ENCODE measurements around the gene PCID2. TPM values are rescaled to one million over a fixed set of nuclear protein-coding genes. Genes with fewer than 3 reads are reported as not detected.
"Not testable (repeated sequence)": the region's sequence is repeated elsewhere in the genome, so short reads cannot be mapped to it uniquely, and the experiment has no call there.

PCID2 gene
- total and polyA plus RNA-seq, 2 donors: 39.9 to 70.4 TPM

GRCh38 chr13:113172419-113172926 lies 36.0 kb downstream of the PCID2 start:
- H3K4me3 ChIP-seq (ENCODE audit: low read depth, low read length): no peak overlapping the region
- DNase-seq (ENCODE audit: extremely low spot score): no peak
- WGBS: 93% methylated on average over 13 of the region's 13 CpGs
- no peaks in the 10 kb centered on the region for H3K4me1 ChIP-seq (ENCODE audit: insufficient read depth)
- H3K36me3 ChIP-seq (ENCODE audit: insufficient read depth): peaks cover 2% of the 10 kb centered on the region
- H3K27ac ChIP-seq (ENCODE audit: low read depth): no peak overlapping the region

- DNase-seq (ENCODE audit: extremely low spot score): no peak
- no peaks in the 10 kb centered on the region for H3K36me3 ChIP-seq (ENCODE audit: insufficient read depth)
- 91% methylated on average over 34 of the region's 34 CpGs for WGBS
- no peak overlapping the region for H3K27ac ChIP-seq (ENCODE audit: low read depth)
- no peak overlapping the region for H3K4me3 ChIP-seq (ENCODE audit: low read depth, low read length)
- H3K4me1 ChIP-seq (ENCODE audit: insufficient read depth): no peaks in the 10 kb centered on the region
These were observed 37.0 kb downstream of the PCID2 start for GRCh38 chr13:113171250-113172125.

DNA sequence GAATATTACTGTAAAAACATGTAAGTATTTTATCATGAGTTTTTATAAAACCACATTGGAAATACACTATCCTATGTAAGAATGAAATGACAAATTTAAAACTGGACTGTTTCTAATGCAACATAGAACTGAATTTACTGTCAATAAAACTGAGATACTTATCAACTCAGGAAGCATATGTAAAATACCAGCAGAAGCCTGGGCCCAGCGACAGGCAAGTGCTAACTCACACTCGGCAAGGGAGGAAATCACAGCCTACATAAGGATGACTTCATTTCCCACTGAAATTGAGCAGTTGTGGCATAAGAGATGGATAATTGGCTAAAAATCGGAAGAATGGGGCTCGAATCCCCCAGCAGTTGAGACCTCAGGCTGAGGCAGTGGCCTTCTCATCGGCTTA lies 38.0 kb downstream of the PCID2 start:
- no peak overlapping the region for H3K4me3 ChIP-seq (ENCODE audit: low read depth, low read length)
- no peak for DNase-seq (ENCODE audit: extremely low spot score)
- H3K36me3 ChIP-seq (ENCODE audit: insufficient read depth): no peaks in the 10 kb centered on the region
- no peaks in the 10 kb centered on the region for H3K4me1 ChIP-seq (ENCODE audit: insufficient read depth)
- no peak overlapping the region for H3K27ac ChIP-seq (ENCODE audit: low read depth)
- 64% methylated on average over 5 of the region's 5 CpGs for WGBS

DNA sequence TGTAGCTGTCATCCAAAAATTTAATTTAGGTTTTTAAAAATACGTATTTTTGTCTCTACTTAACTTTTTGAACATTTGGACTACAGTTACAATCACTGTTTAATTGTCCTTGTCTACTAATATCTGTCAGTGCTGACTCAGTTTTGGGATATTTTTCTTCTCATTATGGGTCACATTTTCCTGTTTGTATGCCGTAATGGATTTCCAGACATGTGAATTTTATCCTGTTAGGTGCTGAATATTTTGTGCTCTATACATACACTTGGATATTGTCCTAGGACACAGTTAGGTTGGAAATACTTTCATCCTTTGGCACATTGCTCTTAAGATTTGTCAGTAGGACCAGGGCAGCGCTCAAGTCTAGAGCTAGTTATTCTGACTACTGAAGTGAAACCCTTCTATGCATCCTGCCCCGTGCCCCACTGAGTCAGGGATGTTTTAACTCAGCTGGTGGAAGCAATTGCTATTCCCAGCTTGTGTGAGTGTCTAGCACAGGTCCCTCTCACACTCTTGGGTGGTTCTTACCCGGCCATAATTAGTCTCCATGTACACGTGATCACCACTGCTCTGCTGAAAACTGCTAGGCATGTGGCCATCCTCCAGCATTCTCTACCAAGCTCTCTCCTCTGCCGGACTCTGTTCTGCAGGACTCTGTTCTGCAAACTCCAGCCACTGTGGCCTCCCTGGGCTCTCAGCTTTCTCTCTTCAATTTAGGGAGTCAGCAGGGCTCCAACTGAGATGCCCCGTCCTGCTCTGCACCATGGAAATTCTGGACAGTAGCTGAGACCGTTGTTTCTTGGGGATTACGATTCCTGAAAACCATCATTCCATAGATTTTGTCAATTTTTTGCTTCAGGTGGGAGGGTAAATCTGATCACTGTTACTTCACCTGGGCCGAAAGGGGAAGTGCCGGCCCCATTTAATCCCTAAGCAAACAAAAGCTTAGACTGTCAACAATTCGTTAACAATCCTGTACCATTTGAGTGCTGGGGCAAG lies 38.9 kb downstream of the PCID2 start:
- H3K27ac ChIP-seq (ENCODE audit: low read depth): no peak overlapping the region
- WGBS: 86% methylated on average over 13 of the region's 13 CpGs
- no peaks in the 10 kb centered on the region for H3K36me3 ChIP-seq (ENCODE audit: insufficient read depth)
- H3K4me1 ChIP-seq (ENCODE audit: insufficient read depth): no peaks in the 10 kb centered on the region
- H3K4me3 ChIP-seq (ENCODE audit: low read depth, low read length): no peak overlapping the region
- DNase-seq (ENCODE audit: extremely low spot score): no peak

DNA sequence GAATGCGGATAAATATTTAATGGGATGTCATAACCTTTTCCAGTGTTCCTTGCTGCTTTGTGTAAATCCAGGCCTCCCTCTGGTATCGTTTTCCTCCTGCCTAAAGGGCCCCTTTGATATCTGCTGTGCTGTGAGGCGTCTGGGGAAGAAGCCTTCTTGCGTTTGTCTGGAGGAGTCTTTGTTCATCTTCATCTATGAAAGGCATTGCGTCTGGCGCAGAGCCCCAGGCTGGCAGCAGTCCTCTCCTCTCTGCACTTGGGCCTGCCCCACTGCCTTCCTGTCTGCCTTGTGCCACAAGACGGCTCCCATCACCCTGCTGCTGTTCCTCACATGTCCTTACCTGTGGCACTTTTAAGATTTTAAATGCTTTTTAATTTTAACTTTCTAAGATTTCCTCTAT lies 40.3 kb downstream of the PCID2 start:
- 80% methylated on average over 7 of the region's 7 CpGs for WGBS
- DNase-seq (ENCODE audit: extremely low spot score): no peak
- no peak overlapping the region for H3K27ac ChIP-seq (ENCODE audit: low read depth)

DNA sequence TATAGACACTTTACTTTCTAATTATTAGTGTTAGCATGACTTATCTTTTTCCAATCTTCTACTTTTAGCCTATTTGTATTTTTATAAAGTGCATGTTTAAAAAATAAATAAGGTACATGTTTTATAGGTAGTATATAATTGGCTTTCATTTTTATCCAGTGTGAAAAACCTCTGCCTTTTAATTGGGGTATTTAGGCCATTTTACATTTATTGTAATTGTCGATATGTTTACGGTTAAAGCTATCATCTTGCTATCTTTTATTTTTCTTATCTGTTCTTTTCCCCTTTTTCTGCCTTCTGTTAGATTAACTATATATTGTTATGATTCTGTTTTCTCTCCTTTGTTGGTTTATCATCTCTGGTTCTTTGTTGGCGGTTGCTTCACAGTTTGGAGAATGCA lies 40.9 kb downstream of the PCID2 start:
- Histone ChIP-seq H3K4me1 (ENCODE audit: insufficient read depth) (no peaks in the 10 kb centered on the region), H3K36me3 (ENCODE audit: insufficient read depth) (no peaks in the 10 kb centered on the region), H3K4me3 (ENCODE audit: low read depth, low read length) (no peak overlapping the region), H3K27ac (ENCODE audit: low read depth) (no peak overlapping the region)
- no peak for DNase-seq (ENCODE audit: extremely low spot score)
- 97% methylated on average over 3 of the region's 3 CpGs for WGBS

More for the DNA sequence above, 40.3 kb downstream of the PCID2 start:
- Histone ChIP-seq H3K36me3 (ENCODE audit: insufficient read depth) (no peaks in the 10 kb centered on the region), H3K4me3 (ENCODE audit: low read depth, low read length) (no peak overlapping the region), H3K4me1 (ENCODE audit: insufficient read depth) (no peaks in the 10 kb centered on the region)

GRCh38 chr13:113167155-113167554 lies 41.3 kb downstream of the PCID2 start:
- no peak overlapping the region for H3K4me3 ChIP-seq (ENCODE audit: low read depth, low read length)
- no peaks in the 10 kb centered on the region for H3K4me1 ChIP-seq (ENCODE audit: insufficient read depth)
- H3K36me3 ChIP-seq (ENCODE audit: insufficient read depth): no peaks in the 10 kb centered on the region
- 90% methylated on average over 10 of the region's 10 CpGs for WGBS
- no peak overlapping the region for H3K27ac ChIP-seq (ENCODE audit: low read depth)
- DNase-seq (ENCODE audit: extremely low spot score): no peak

DNA sequence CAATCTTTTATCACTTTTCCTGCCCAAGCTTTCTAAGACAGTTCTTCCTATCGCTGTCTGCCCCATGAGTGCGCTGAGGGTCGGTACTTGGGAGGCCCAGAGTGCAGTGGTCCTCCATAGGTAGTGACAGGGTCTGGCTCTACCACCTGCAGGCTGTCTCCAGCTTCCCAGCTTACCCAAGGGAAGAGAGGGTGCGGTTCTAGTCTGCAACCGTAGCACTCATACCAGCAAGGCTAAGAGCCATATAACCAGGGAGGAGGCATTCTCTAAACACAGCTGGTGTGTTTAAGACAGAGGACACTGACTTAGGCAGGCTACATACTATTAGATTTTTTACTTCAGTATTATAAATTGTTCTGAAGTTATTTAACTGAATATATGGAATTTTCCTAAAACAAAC lies 41.8 kb downstream of the PCID2 start:
- 86% methylated on average over 5 of the region's 5 CpGs for WGBS
- no peak for DNase-seq (ENCODE audit: extremely low spot score)

GRCh38 chr13:113166266-113166665 lies 42.2 kb downstream of the PCID2 start:
- 90% methylated on average over 10 of the region's 10 CpGs for WGBS
- Histone ChIP-seq H3K36me3 (ENCODE audit: insufficient read depth) (no peaks in the 10 kb centered on the region), H3K4me3 (ENCODE audit: low read depth, low read length) (no peak overlapping the region), H3K4me1 (ENCODE audit: insufficient read depth) (no peaks in the 10 kb centered on the region), H3K27ac (ENCODE audit: low read depth) (no peak overlapping the region)
- no peak for DNase-seq (ENCODE audit: extremely low spot score)

More for the DNA sequence above, 41.8 kb downstream of the PCID2 start:
- no peaks in the 10 kb centered on the region for H3K4me1 ChIP-seq (ENCODE audit: insufficient read depth)
- H3K36me3 ChIP-seq (ENCODE audit: insufficient read depth): no peaks in the 10 kb centered on the region
- H3K4me3 ChIP-seq (ENCODE audit: low read depth, low read length): no peak overlapping the region
- H3K27ac ChIP-seq (ENCODE audit: low read depth): no peak overlapping the region

GRCh38 chr13:113164492-113164891 lies 44.0 kb downstream of the PCID2 start:
- no peak for DNase-seq (ENCODE audit: extremely low spot score)
- H3K36me3 ChIP-seq (ENCODE audit: insufficient read depth): no peaks in the 10 kb centered on the region
- H3K4me3 ChIP-seq (ENCODE audit: low read depth, low read length): no peak overlapping the region
- no peaks in the 10 kb centered on the region for H3K4me1 ChIP-seq (ENCODE audit: insufficient read depth)
- 82% methylated on average over 12 of the region's 12 CpGs for WGBS
- H3K27ac ChIP-seq (ENCODE audit: low read depth): no peak overlapping the region

- H3K4me1 ChIP-seq (ENCODE audit: insufficient read depth): no peaks in the 10 kb centered on the region
- no peak overlapping the region for H3K4me3 ChIP-seq (ENCODE audit: low read depth, low read length)
- WGBS: 35% methylated on average over 25 of the region's 25 CpGs
- no peak for DNase-seq (ENCODE audit: extremely low spot score)
- no peak overlapping the region for H3K27ac ChIP-seq (ENCODE audit: low read depth)
- H3K36me3 ChIP-seq (ENCODE audit: insufficient read depth): no peaks in the 10 kb centered on the region
These were observed 45.4 kb downstream of the PCID2 start for GRCh38 chr13:113162783-113163685.

DNA sequence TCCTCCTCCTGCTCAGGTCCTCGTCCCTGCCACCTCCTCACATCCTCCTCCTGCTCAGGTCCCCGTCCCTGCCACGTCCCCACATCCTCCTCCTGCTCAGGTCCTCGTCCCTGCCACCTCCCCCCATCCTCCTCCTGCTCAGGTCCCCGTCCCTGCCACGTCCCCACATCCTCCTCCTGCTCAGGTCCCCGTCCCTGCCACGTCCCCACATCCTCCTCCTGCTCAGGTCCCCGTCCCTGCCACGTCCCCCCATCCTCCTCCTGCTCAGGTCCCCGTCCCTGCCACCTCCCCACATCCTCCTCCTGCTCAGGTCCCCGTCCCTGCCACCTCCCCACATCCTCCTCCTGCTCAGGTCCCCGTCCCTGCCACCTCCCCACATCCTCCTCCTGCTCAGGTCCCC lies 46.5 kb downstream of the PCID2 start:
- not testable (repeated sequence) for H3K4me3 ChIP-seq (ENCODE audit: low read depth, low read length); H3K36me3 ChIP-seq (ENCODE audit: insufficient read depth); H3K27ac ChIP-seq (ENCODE audit: low read depth); DNase-seq (ENCODE audit: extremely low spot score); H3K4me1 ChIP-seq (ENCODE audit: insufficient read depth)
- WGBS: 47% methylated on average over 12 of the region's 13 CpGs

GRCh38 chr13:113161433-113161832 lies 47.0 kb downstream of the PCID2 start:
- WGBS: 44% methylated on average over 16 of the region's 16 CpGs
- DNase-seq (ENCODE audit: extremely low spot score): no peak

More at GRCh38 chr13:113161433-113161832, 47.0 kb downstream of the PCID2 start:
- Histone ChIP-seq H3K4me3 (ENCODE audit: low read depth, low read length) (no peak overlapping the region), H3K27ac (ENCODE audit: low read depth) (no peak overlapping the region), H3K4me1 (ENCODE audit: insufficient read depth) (no peaks in the 10 kb centered on the region), H3K36me3 (ENCODE audit: insufficient read depth) (no peaks in the 10 kb centered on the region)

Measured in urinary bladder (tissue), 4 donors.